IPS DF 4.7 (cell line): ENCODE data around the gene STIM1.
"Not testable (repeated sequence)": the region's sequence is repeated elsewhere in the genome, so short reads cannot be mapped to it uniquely, and the experiment has no call there.

ENCODE experiments used
- DNase-seq: peaks from one replicate; pipeline ENCODE4 v3.0.0-alpha.2; 2013; ENCODE audit warnings: low spot score; ENCODE audit errors: extremely low read depth

STIM1 gene

GRCh38 chr11:3854660-3854976 lies 846 bp upstream of the STIM1 start:
- DNase-seq, result no peak

- DNase-seq, result no peak
Observed at GRCh38 chr11:3855808-3856491, 486 bp downstream of the STIM1 start.

- no peak for DNase-seq
Observed at GRCh38 chr11:3856856-3857553, 1.5 kb downstream of the STIM1 start.

- no peak for DNase-seq
Observed at GRCh38 chr11:3857628-3858027, 2.2 kb downstream of the STIM1 start.

GRCh38 chr11:3859373-3859881 lies 4.0 kb downstream of the STIM1 start:
- DNase-seq, result no peak

GRCh38 chr11:3860375-3860774 lies 4.9 kb downstream of the STIM1 start:
- no peak for DNase-seq

GRCh38 chr11:3860898-3861393 lies 5.5 kb downstream of the STIM1 start:
- DNase-seq, result not testable (repeated sequence)

- no peak for DNase-seq
Observed at GRCh38 chr11:3861683-3862082, 6.2 kb downstream of the STIM1 start.

- DNase-seq, result no peak
Observed at GRCh38 chr11:3865388-3866193, 10.1 kb downstream of the STIM1 start.

- no peak for DNase-seq
Observed at GRCh38 chr11:3866206-3866605, 10.7 kb downstream of the STIM1 start.

GRCh38 chr11:3866836-3867208 lies 11.4 kb downstream of the STIM1 start:
- DNase-seq, result no peak

GRCh38 chr11:3867209-3868091 lies 12.0 kb downstream of the STIM1 start:
- DNase-seq, result no peak

GRCh38 chr11:3873712-3874349 lies 18.4 kb downstream of the STIM1 start:
- DNase-seq, result no peak

- no peak for DNase-seq
Observed at GRCh38 chr11:3876613-3877012, 21.1 kb downstream of the STIM1 start.

- DNase-seq, result no peak
Observed at GRCh38 chr11:3877364-3878257, 22.1 kb downstream of the STIM1 start.

- DNase-seq, result no peak
Observed at GRCh38 chr11:3878258-3878584, 22.8 kb downstream of the STIM1 start.

- no peak for DNase-seq
Observed at GRCh38 chr11:3879216-3879966, 23.9 kb downstream of the STIM1 start.

- DNase-seq, result no peak
Observed at GRCh38 chr11:3879967-3880542, 24.6 kb downstream of the STIM1 start.

GRCh38 chr11:3880724-3881123 lies 25.3 kb downstream of the STIM1 start:
- DNase-seq, result no peak
